Measurements from ENCODE around the gene ZC3H10. TPM values are rescaled to one million over a fixed set of nuclear protein-coding genes. Genes with fewer than 3 reads are reported as not detected.

The ZC3H10 gene
- total RNA-seq, 1 experiment from 2014 or later = 4.4 TPM

GRCh38 chr12:56141946-56142784 lies 24.1 kb downstream of the ZC3H10 start:
- POLR2A ChIA-PET (ENCODE audit: unreplicated experiment) = no interaction called here
- no peak overlapping the region for H3K27ac ChIP-seq
- no peak overlapping the region for H3K4me2 ChIP-seq
- no TSS peak for BruUV-seq (replicated peaks)
- H2AFZ ChIP-seq = no peak overlapping the region
- CTCF ChIA-PET = no interaction called here
- DNase-seq = no peak
- H3K9me3 ChIP-seq (ENCODE audit: insufficient read depth, low read depth) = no peaks in the 10 kb centered on the region
- H3K36me3 ChIP-seq (ENCODE audit: low read depth) = peaks cover 6% of the 10 kb centered on the region; the same call in 1 of the 2 replicates
- H3K9me2 ChIP-seq (ENCODE audit: insufficient read depth) = no peaks in the 10 kb centered on the region
- intact Hi-C loops (cut with micrococcal nuclease; ENCODE audit: unreplicated experiment) = no loop called here
- H3K4me1 ChIP-seq (replicated peaks; ENCODE audit: insufficient read depth) = peaks cover 12% of the 10 kb centered on the region
- peaks cover 12% of the 10 kb centered on the region for H3F3A ChIP-seq (ENCODE audit: insufficient read depth, low read depth)
- H3K27me3 ChIP-seq (ENCODE audit: insufficient read depth, low read depth) = no peaks in the 10 kb centered on the region
- TF ChIP-seq, protein P1, sequence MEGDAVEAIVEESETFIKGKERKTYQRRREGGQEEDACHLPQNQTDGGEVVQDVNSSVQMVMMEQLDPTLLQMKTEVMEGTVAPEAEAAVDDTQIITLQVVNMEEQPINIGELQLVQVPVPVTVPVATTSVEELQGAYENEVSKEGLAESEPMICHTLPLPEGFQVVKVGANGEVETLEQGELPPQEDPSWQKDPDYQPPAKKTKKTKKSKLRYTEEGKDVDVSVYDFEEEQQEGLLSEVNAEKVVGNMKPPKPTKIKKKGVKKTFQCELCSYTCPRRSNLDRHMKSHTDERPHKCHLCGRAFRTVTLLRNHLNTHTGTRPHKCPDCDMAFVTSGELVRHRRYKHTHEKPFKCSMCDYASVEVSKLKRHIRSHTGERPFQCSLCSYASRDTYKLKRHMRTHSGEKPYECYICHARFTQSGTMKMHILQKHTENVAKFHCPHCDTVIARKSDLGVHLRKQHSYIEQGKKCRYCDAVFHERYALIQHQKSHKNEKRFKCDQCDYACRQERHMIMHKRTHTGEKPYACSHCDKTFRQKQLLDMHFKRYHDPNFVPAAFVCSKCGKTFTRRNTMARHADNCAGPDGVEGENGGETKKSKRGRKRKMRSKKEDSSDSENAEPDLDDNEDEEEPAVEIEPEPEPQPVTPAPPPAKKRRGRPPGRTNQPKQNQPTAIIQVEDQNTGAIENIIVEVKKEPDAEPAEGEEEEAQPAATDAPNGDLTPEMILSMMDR (conservative IDR thresholded peaks at IDR 0.05) = no peak
- no peak for TF ChIP-seq EZH2 (IDR thresholded peaks at IDR 0.05; ENCODE audit: low read depth)
- H3K79me2 ChIP-seq (ENCODE audit: low read depth) = no peaks in the 10 kb centered on the region
- no peak overlapping the region for H3K4me3 ChIP-seq
- H4K20me1 ChIP-seq (ENCODE audit: insufficient read depth) = no peaks in the 10 kb centered on the region

DNA sequence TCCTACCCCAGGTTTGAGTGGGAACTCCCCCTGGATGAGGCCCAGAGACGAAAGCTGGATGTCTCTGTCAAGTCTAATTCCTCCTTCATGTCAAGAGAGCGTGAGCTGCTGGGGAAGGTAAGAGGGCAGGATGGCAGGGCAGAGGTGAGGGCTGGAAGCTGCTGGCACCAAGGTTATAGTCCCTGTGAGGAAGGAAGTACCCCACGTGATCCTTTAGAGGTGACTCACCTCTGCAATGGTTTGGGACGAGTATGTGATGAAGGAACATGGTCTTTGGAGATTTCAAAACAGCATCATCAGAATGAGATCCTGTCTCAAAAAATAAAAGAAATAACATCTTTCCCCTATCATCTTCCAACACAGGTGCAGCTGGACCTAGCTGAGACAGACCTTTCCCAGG lies 25.2 kb downstream of the ZC3H10 start:
- peaks cover 15% of the 10 kb centered on the region for H3F3A ChIP-seq (ENCODE audit: insufficient read depth, low read depth)
- intact Hi-C loops (cut with micrococcal nuclease; ENCODE audit: unreplicated experiment) = no loop called here
- ChIA-PET POLR2A (ENCODE audit: unreplicated experiment) (no interaction called here), CTCF (no interaction called here)
- H3K27ac ChIP-seq = no peak overlapping the region
- no peak overlapping the region for H3K4me2 ChIP-seq
- TF ChIP-seq, protein P1 (conservative IDR thresholded peaks at IDR 0.05) = no peak
- no peak for TF ChIP-seq EZH2 (IDR thresholded peaks at IDR 0.05; ENCODE audit: low read depth)
- H4K20me1 ChIP-seq (ENCODE audit: insufficient read depth) = no peaks in the 10 kb centered on the region
- H3K4me1 ChIP-seq (replicated peaks; ENCODE audit: insufficient read depth) = peaks cover 13% of the 10 kb centered on the region
- DNase-seq = no peak
- H3K9me3 ChIP-seq (ENCODE audit: insufficient read depth, low read depth) = no peaks in the 10 kb centered on the region
- no peak overlapping the region for H2AFZ ChIP-seq
- no peak overlapping the region for H3K4me3 ChIP-seq
- no TSS peak for BruUV-seq (replicated peaks)
- no peaks in the 10 kb centered on the region for H3K27me3 ChIP-seq (ENCODE audit: insufficient read depth, low read depth)
- H3K9me2 ChIP-seq (ENCODE audit: insufficient read depth) = no peaks in the 10 kb centered on the region
- H3K36me3 ChIP-seq (ENCODE audit: low read depth) = peaks cover 6% of the 10 kb centered on the region; the same call in 1 of the 2 replicates
- no peaks in the 10 kb centered on the region for H3K79me2 ChIP-seq (ENCODE audit: low read depth)

GRCh38 chr12:56143870-56144269 lies 25.8 kb downstream of the ZC3H10 start:
- Histone ChIP-seq H3K36me3 (ENCODE audit: low read depth) (no peaks in the 10 kb centered on the region; the same call in 1 of the 2 replicates), H2AFZ (no peak overlapping the region), H3K79me2 (ENCODE audit: low read depth) (no peaks in the 10 kb centered on the region), H3K4me3 (no peak overlapping the region), H3K9me2 (ENCODE audit: insufficient read depth) (no peaks in the 10 kb centered on the region), H3K4me2 (no peak overlapping the region), H3K9me3 (ENCODE audit: insufficient read depth, low read depth) (no peaks in the 10 kb centered on the region), H3K4me1 (replicated peaks; ENCODE audit: insufficient read depth) (peaks cover 13% of the 10 kb centered on the region), H3K27me3 (ENCODE audit: insufficient read depth, low read depth) (no peaks in the 10 kb centered on the region), H3F3A (ENCODE audit: insufficient read depth, low read depth) (peaks cover 15% of the 10 kb centered on the region), H3K27ac (no peak overlapping the region), H4K20me1 (ENCODE audit: insufficient read depth) (no peaks in the 10 kb centered on the region)
- POLR2A ChIA-PET (ENCODE audit: unreplicated experiment) = interaction anchor here (0.5 to 0.6 kb wide), 2 partner anchors 16 to 493 kb away, joined by 3 to 9 read pairs; no protein-coding TSS in a partner anchor
- intact Hi-C loops (cut with micrococcal nuclease; ENCODE audit: unreplicated experiment) = no loop called here
- DNase-seq = no peak
- BruUV-seq (replicated peaks) = no TSS peak
- CTCF ChIA-PET = no interaction called here
- no peak for TF ChIP-seq EZH2 (IDR thresholded peaks at IDR 0.05; ENCODE audit: low read depth)
- TF ChIP-seq, protein P1 (conservative IDR thresholded peaks at IDR 0.05) = no peak
